ENCODE data around the gene PPM1B. TPM values are rescaled to one million over a fixed set of nuclear protein-coding genes. Genes with fewer than 3 reads are reported as not detected.

The PPM1B gene
- polyA plus RNA-seq, 1 donor from 2014 or later, result 40.7 TPM

DNA sequence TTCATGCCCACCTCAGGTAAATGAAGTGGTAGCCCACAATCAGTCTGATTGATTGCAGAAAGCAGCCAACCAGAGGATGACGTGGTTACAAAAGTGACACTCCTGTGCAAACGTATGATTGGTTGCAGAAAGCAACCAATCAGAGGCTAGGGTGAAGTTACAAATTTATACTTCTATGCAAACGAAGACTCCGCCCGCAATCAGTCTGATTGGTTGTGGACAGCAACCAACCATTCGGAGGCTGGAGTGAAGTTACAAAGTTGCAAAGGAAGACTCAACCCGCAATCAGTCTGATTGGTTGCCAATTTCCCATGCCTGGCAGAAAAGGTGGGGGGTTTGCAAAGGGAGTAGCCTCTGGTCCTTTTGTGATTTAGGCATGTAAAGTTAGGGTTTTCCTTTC lies 102.6 kb downstream of the PPM1B start:
- Mint-ChIP-seq H3K4me3 (no peak overlapping the region), H3K4me1 (peaks cover 0 to 9% (median 6%) of the 10 kb centered on the region in 3 donors), H3K27me3 (no peaks in the 10 kb centered on the region), H3K27ac (no peak overlapping the region), H3K36me3 (peaks cover 1% of the 10 kb centered on the region), H3K9me3 (peaks cover 3 to 21% (median 5%) of the 10 kb centered on the region in 3 donors)

DNA sequence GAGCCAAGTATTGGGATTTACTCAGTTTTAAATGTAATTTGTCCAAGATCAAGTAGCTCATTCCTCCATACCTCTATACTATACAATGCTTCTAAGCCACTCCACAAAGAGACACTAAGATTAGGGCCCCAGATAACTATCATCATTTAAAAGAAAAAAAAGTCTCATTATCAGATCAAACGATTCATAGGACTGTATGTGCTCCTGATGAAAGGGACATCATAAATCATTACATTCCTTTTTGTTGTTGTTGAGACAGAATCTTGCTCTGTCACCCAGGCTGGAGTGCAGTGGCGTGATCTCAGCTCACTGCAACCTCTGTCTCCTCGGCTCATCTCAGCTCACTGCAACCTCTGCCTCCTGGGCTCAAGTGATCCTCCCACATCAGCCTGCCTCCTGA lies 104.4 kb downstream of the PPM1B start:
- H3K27me3 Mint-ChIP-seq, result no peaks in the 10 kb centered on the region
- H3K9me3 Mint-ChIP-seq, result peaks cover 3 to 21% (median 5%) of the 10 kb centered on the region in 3 donors
- H3K4me1 Mint-ChIP-seq, result peaks cover 0 to 9% (median 6%) of the 10 kb centered on the region in 3 donors
- peak overlapping the region in 1 of 3 donors; percentile 10 for H3K27ac Mint-ChIP-seq
- no peak overlapping the region for H3K4me3 Mint-ChIP-seq
- H3K36me3 Mint-ChIP-seq, result peaks cover 1% of the 10 kb centered on the region

- Mint-ChIP-seq H3K9me3 (peaks cover 3 to 19% (median 4%) of the 10 kb centered on the region in 3 donors), H3K27ac (no peak overlapping the region), H3K36me3 (peaks cover 1% of the 10 kb centered on the region), H3K4me3 (no peak overlapping the region), H3K4me1 (peaks cover 0 to 5% (median 1%) of the 10 kb centered on the region in 3 donors), H3K27me3 (no peaks in the 10 kb centered on the region)
Measured at GRCh38 chr2:44273596-44273995, 104.9 kb downstream of the PPM1B start.

- Mint-ChIP-seq H3K4me1 (no peaks in the 10 kb centered on the region), H3K9me3 (peaks cover 0 to 3% (median 1%) of the 10 kb centered on the region in 3 donors), H3K27ac (no peak overlapping the region), H3K4me3 (no peak overlapping the region), H3K36me3 (no peaks in the 10 kb centered on the region), H3K27me3 (no peaks in the 10 kb centered on the region)
Measured at GRCh38 chr2:44275927-44276303, 107.2 kb downstream of the PPM1B start.

- Mint-ChIP-seq H3K4me1 (no peaks in the 10 kb centered on the region), H3K4me3 (no peak overlapping the region), H3K27me3 (peaks cover 3% of the 10 kb centered on the region), H3K9me3 (no peaks in the 10 kb centered on the region), H3K27ac (no peak overlapping the region), H3K36me3 (no peaks in the 10 kb centered on the region)
Measured at GRCh38 chr2:44277541-44277940, 108.9 kb downstream of the PPM1B start.

DNA sequence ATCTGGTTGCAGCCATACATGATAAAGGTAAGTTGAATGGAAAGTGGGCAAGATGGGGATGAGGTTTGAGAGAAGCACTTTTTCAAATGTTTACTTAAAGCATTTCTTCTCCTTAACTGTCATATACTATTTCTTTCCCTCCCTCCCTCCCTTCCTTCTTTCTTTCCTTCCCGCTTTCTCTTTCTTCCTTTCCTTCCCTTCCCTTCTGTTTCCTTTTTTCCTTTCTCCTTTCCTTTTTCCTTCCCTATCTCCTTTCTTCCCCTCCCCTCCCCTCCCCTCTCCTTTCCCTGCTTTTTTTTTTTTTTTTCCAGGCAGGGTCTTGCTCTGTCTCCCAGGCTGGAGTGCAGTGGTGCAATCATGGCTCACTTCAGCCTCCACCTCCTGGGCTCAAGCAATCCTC lies 112.2 kb downstream of the PPM1B start:
- H3K4me1 Mint-ChIP-seq, result no peaks in the 10 kb centered on the region
- no peak overlapping the region for H3K27ac Mint-ChIP-seq

More for the DNA sequence above, 112.2 kb downstream of the PPM1B start:
- H3K9me3 Mint-ChIP-seq, result peaks cover 0 to 3% (median 0%) of the 10 kb centered on the region in 3 donors
- H3K4me3 Mint-ChIP-seq, result no peak overlapping the region
- H3K27me3 Mint-ChIP-seq, result peaks cover 13% of the 10 kb centered on the region
- peaks cover 3% of the 10 kb centered on the region for H3K36me3 Mint-ChIP-seq

Other genes starting within 250 kb of the PPM1B start
- 36.5 TPM for gene LRPPRC, start 172.9 kb upstream of the PPM1B start, polyA plus RNA-seq
- 0.24 TPM for gene SLC3A1, start 106.6 kb downstream of the PPM1B start, polyA plus RNA-seq
- gene PREPL, start 192.6 kb downstream of the PPM1B start, polyA plus RNA-seq, result 13.1 TPM
- 12.2 TPM for gene CAMKMT, start 193.1 kb downstream of the PPM1B start, polyA plus RNA-seq